ENCODE data around the gene EXOC2.

Gene EXOC2

GRCh38 chr6:444653-445275 lies 248.2 kb downstream of the EXOC2 start:
- no peak for TF ChIP-seq CSRNP3 (CRISPR knock-in tag; IDR thresholded peaks at IDR 0.05)
- TF ChIP-seq ZNF565 (CRISPR knock-in tag; conservative IDR thresholded peaks at IDR 0.05; ENCODE audit: low read depth): no peak
- no peak for TF ChIP-seq ZFP3 (CRISPR knock-in tag; IDR thresholded peaks at IDR 0.05)
- no peak for TF ChIP-seq ARNTL (CRISPR knock-in tag; IDR thresholded peaks at IDR 0.05; ENCODE audit: borderline replicate concordance, low read depth)
- no peak for TF ChIP-seq ZNF70 (CRISPR knock-in tag; IDR thresholded peaks at IDR 0.05)
- no peak for TF ChIP-seq POU6F1 (CRISPR knock-in tag; IDR thresholded peaks at IDR 0.05; ENCODE audit: borderline replicate concordance, low read depth)
- no peak for TF ChIP-seq SNAI2 (CRISPR knock-in tag; IDR thresholded peaks at IDR 0.05)
- no peak for ATAC-seq

- TF ChIP-seq SNAI2 (CRISPR knock-in tag; IDR thresholded peaks at IDR 0.05): no peak
- TF ChIP-seq ESRRG (CRISPR knock-in tag; IDR thresholded peaks at IDR 0.05): no peak
- no peak for TF ChIP-seq TCF4 (CRISPR knock-in tag; IDR thresholded peaks at IDR 0.05; ENCODE audit: borderline replicate concordance)
- TF ChIP-seq ARNTL (CRISPR knock-in tag; IDR thresholded peaks at IDR 0.05; ENCODE audit: borderline replicate concordance, low read depth): no peak
- TF ChIP-seq TOX (CRISPR knock-in tag; IDR thresholded peaks at IDR 0.05; ENCODE audit: borderline replicate concordance): no peak
- no peak for TF ChIP-seq OSR1 (CRISPR knock-in tag; IDR thresholded peaks at IDR 0.05)
- no peak for TF ChIP-seq BACH2 (CRISPR knock-in tag; IDR thresholded peaks at IDR 0.05; ENCODE audit: borderline replicate concordance)
- TF ChIP-seq ISL1 (CRISPR knock-in tag; IDR thresholded peaks at IDR 0.05): no peak
- no peak for TF ChIP-seq TSHZ2 (CRISPR knock-in tag; IDR thresholded peaks at IDR 0.05)
- TF ChIP-seq GLIS3 (CRISPR knock-in tag; IDR thresholded peaks at IDR 0.05): no peak
- TF ChIP-seq CREB5 (CRISPR knock-in tag; IDR thresholded peaks at IDR 0.05; ENCODE audit: low read depth): no peak
- TF ChIP-seq CSDC2 (CRISPR knock-in tag; IDR thresholded peaks at IDR 0.05): no peak
- no peak for TF ChIP-seq PATZ1 (CRISPR knock-in tag; IDR thresholded peaks at IDR 0.05; ENCODE audit: borderline replicate concordance)
- no peak for TF ChIP-seq ZNF565 (CRISPR knock-in tag; conservative IDR thresholded peaks at IDR 0.05; ENCODE audit: low read depth)
- no peak for ATAC-seq
These were observed 249.2 kb downstream of the EXOC2 start for GRCh38 chr6:443621-444159.

GRCh38 chr6:441126-441920 lies 251.6 kb downstream of the EXOC2 start:
- no peak for ATAC-seq
- no peak for TF ChIP-seq ZNF8 (CRISPR knock-in tag; IDR thresholded peaks at IDR 0.05)

All from SK-N-SH treated with all-trans-retinoic acid at 6 μM for 48 hours (cell line).